Tibial nerve (tissue), 4 donors: ENCODE measurements around the gene TLK1.

Experiments
- EP300 ChIP-seq, 2 donors: sonication (generic); formaldehyde crosslinking; IDR thresholded peaks; one replicate each; pipeline ENCODE4 v1.6.1; 2017; ENCODE audit warnings: antibody characterized with exemption in 2 of 2, mild to moderate bottlenecking in 1 of 2
- POLR2A ChIP-seq, 2 donors: fragments of 450-650 bp; IDR thresholded peaks; one replicate each; pipeline ENCODE4 v1.6.1; 2017; ENCODE audit warnings: antibody characterized with exemption in 2 of 2, mild to moderate bottlenecking in 2 of 2, moderate library complexity in 2 of 2
- TF ChIP-seq, protein P1 (sequence below), 5 experiments: fragments of 200-600 bp in 3 of 5; fragments of 450-650 bp in 2 of 5; sonication (generic) in 3 of 5; IDR thresholded peaks; one replicate each; pipeline ENCODE4 v1.5.1; 2016 to 2019; ENCODE audit warnings: antibody characterized with exemption in 5 of 5, mild to moderate bottlenecking in 3 of 5, moderate library complexity in 2 of 5

DNA sequence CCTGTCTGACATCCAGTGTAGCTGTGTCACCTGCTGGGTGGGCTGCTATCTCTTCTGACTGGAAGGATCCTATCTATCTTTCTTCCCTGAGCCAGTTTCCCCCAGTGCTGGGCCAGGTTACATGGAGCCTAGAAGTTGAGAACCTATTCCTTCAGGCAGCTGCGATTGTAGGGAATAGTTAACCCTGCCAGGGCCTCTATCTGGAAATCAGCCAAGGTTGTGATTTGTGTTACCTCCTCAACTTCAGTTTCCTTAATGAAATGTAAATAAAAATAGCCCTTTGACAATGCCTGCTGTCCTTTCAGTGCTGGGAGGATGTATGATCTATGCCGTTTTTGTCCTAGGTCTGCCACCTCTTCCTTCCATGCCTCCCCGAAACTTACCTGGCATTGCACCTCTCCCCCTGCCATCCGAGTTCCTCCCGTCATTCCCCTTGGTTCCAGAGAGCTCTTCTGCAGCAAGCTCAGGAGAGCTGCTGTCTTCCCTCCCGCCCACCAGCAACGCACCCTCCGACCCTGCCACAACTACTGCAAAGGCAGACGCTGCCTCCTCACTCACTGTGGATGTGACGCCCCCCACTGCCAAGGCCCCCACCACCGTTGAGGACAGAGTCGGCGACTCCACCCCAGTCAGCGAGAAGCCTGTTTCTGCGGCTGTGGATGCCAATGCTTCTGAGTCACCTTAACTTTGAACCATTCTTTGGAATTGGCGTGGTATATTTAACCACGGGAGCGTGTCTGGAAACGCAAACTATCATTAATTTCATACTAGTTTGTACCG lies 195.1 kb downstream of the TLK1 start:
- TF ChIP-seq, protein P1, sequence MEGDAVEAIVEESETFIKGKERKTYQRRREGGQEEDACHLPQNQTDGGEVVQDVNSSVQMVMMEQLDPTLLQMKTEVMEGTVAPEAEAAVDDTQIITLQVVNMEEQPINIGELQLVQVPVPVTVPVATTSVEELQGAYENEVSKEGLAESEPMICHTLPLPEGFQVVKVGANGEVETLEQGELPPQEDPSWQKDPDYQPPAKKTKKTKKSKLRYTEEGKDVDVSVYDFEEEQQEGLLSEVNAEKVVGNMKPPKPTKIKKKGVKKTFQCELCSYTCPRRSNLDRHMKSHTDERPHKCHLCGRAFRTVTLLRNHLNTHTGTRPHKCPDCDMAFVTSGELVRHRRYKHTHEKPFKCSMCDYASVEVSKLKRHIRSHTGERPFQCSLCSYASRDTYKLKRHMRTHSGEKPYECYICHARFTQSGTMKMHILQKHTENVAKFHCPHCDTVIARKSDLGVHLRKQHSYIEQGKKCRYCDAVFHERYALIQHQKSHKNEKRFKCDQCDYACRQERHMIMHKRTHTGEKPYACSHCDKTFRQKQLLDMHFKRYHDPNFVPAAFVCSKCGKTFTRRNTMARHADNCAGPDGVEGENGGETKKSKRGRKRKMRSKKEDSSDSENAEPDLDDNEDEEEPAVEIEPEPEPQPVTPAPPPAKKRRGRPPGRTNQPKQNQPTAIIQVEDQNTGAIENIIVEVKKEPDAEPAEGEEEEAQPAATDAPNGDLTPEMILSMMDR (IDR thresholded peaks at IDR 0.05): no peak
- no peak for TF ChIP-seq EP300 (IDR thresholded peaks at IDR 0.05)
- no peak for TF ChIP-seq POLR2A (IDR thresholded peaks at IDR 0.05)
